Spleen (tissue), 11 donors: Measurements from ENCODE around the gene ZNF708. TPM values are rescaled to one million over a fixed set of nuclear protein-coding genes. Genes with fewer than 3 reads are reported as not detected.

Experiments
- DNase-seq: peaks from one replicate; pipeline ENCODE4 v3.0.0-alpha.2; 2020
- H3K27ac ChIP-seq, 8 donors: fragments of 200-600 bp; sonication (generic) in 7 of 8; 1 replicate in 4 of 8; 2 replicates in 4 of 8; pipeline versions ENCODE4 v1.5.0 to v1.8.0; 2016 to 2021; ENCODE audit warnings: inconsistent platforms in 4 of 8, mild to moderate bottlenecking in 4 of 8, moderate library complexity in 1 of 8
- H3K27me3 ChIP-seq, 7 donors: fragments of 200-600 bp; sonication (generic) in 6 of 7; replicated peaks in 1 of 7; 1 replicate in 4 of 7; 2 replicates in 3 of 7; pipeline versions ENCODE4 v1.5.0 to v1.8.0; 2016 to 2021; ENCODE audit warnings: inconsistent platforms in 3 of 7, mild to moderate bottlenecking in 1 of 7
- H3K36me3 ChIP-seq, 6 donors: fragments of 200-600 bp; sonication (generic) in 5 of 6; 1 replicate in 4 of 6; 2 replicates in 2 of 6; pipeline versions ENCODE4 v1.5.0 to v1.8.0; 2016 to 2021; ENCODE audit warnings: inconsistent platforms in 2 of 6
- H3K4me1 ChIP-seq, 6 donors: fragments of 200-600 bp; sonication (generic) in 5 of 6; 1 replicate in 3 of 6; 2 replicates in 3 of 6; pipeline versions ENCODE4 v1.5.0 to v1.8.0; 2016 to 2021; ENCODE audit warnings: inconsistent platforms in 3 of 6
- H3K4me3 ChIP-seq, 8 donors: fragments of 200-600 bp; sonication (generic) in 7 of 8; 1 replicate in 4 of 8; 2 replicates in 4 of 8; pipeline versions ENCODE4 v1.5.0 to v1.8.0; 2016 to 2021; ENCODE audit warnings: inconsistent platforms in 4 of 8, mild to moderate bottlenecking in 4 of 8, moderate library complexity in 2 of 8
- H3K9me3 ChIP-seq, 8 donors: fragments of 200-600 bp; sonication (generic) in 7 of 8; 1 replicate in 4 of 8; 2 replicates in 4 of 8; pipeline versions ENCODE4 v1.5.0 to v1.8.0; 2016 to 2021; ENCODE audit warnings: inconsistent platforms in 4 of 8
- CTCF ChIP-seq, 11 experiments: fragments of 200-600 bp in 7 of 11; fragments of 450-650 bp in 4 of 11; sonication (generic) in 4 of 11; IDR thresholded peaks in 8 of 11; conservative IDR thresholded peaks in 3 of 11; 1 replicate in 7 of 11; 2 replicates in 4 of 11; pipeline versions ENCODE4 v1.4.0 to v1.8.0; 2016 to 2021; ENCODE audit warnings: antibody characterized with exemption in 11 of 11, inconsistent platforms in 4 of 11, mild to moderate bottlenecking in 1 of 11
- POLR2A ChIP-seq, 3 donors: fragments of 450-650 bp; IDR thresholded peaks; one replicate each; pipeline ENCODE4 v1.5.1; 2017; ENCODE audit warnings: antibody characterized with exemption in 3 of 3, mild to moderate bottlenecking in 1 of 3
- POLR2AphosphoS5 ChIP-seq, 3 donors: sonication (generic); formaldehyde crosslinking; IDR thresholded peaks; one replicate each; pipeline ENCODE4 v1.5.1; 2017; ENCODE audit warnings: antibody characterized with exemption in 3 of 3
- WGBS, 5 donors: extraction: QIAGEN DNeasy Blood & Tissue Kit in 3 of 5; methylation state at CpG; one replicate each; pipeline versions ENCODE4 v1.1.5 to v1.1.7; 2013 to 2018; 5-methylcytosine and 5-hydroxymethylcytosine counted together
- intact Hi-C: fragments of 100-400 bp; cut with DNase I; formaldehyde crosslinking; loops from one replicate; pipeline ENCODE4 v1.15.0; 2023; ENCODE audit warnings: low total_unique reads
- polyA plus RNA-seq, 3 donors: library from polyadenylated mRNA; stranded (reverse); fragments of 200-250 nt; gene quantifications; one replicate each; pipeline ENCODE4 v1.2.1, GENCODE V29; 2013
- total RNA-seq, 7 donors: library from RNA; depleted of rRNA in 3 of 7; stranded (reverse); fragments of >200 nt in 3 of 7; fragmentation: NEBNext Ultra II Directional in 4 of 7; extraction: Animal tissue kit (Norgen Biotek cat#: 25700) in 4 of 7; gene quantifications; one replicate each; pipeline versions ENCODE4 v1.1.0 to v1.2.1, GENCODE V29; 2016 to 2021
- donor health status: healthy with polysubstance abuse.
- donor health status: DM: no; HTN: no; CAD: no; lungs with moderate emphysema.
- donor health status: DM: no; HTN: no; CAD: no.
- donor health status: Bipolar disorder and iron deficiency.
- donor health status: healthy.
- donor health status: DM: no; HTN: no; CAD: no.
- donor health status: DM: yes; HTN: yes; CAD: no.

Gene ZNF708
- total and polyA plus RNA-seq, 10 donors = 4.9 to 42.7 (median 21.5) TPM

DNA sequence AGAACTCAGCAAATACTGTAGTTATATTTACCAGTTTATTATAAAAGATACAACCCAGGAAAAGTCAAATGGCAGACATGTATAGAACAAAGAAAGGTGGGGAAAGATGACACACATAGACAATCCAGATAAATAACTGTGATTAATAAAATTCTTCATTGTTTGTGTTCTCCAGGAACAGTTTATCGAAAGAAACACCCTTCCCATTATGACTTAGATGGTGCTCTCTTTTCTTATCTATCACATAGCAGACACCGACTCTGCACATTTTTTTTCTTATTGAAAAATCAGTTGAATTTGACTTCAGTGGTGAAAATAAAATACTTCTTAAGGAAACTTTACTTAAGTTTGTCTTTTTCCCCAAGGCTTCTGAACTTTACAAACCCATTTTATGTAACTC, 6.2 kb downstream of the ZNF708 start:
- Histone ChIP-seq H3K9me3 (peaks cover 0 to 71% (median 21%) of the 10 kb centered on the region in 8 donors), H3K4me1 (peaks cover 8 to 42% (median 15%) of the 10 kb centered on the region in 6 donors), H3K4me3 (no peak overlapping the region), H3K36me3 (peaks cover 0 to 59% (median 19%) of the 10 kb centered on the region in 6 donors), H3K27me3 (no peaks in the 10 kb centered on the region), H3K27ac (no peak overlapping the region)
- no peak for DNase-seq
- intact Hi-C loops = no loop called here
- WGBS, 5 donors = 83 to 96% (median 94%) methylated on average over 2 of the region's 2 CpGs
- TF ChIP-seq CTCF (IDR thresholded peaks at IDR 0.05 in 8 of 11, conservative IDR thresholded peaks at IDR 0.05 in 3 of 11) (no peak), POLR2AphosphoS5 (IDR thresholded peaks at IDR 0.05) (no peak), POLR2A (IDR thresholded peaks at IDR 0.05) (no peak)

GRCh38 chr19:21322528-21322927, 6.7 kb downstream of the ZNF708 start:
- Histone ChIP-seq H3K27ac (no peak overlapping the region), H3K27me3 (no peaks in the 10 kb centered on the region), H3K9me3 (peaks cover 0 to 76% (median 24%) of the 10 kb centered on the region in 8 donors), H3K4me3 (no peak overlapping the region), H3K4me1 (peaks cover 3 to 37% (median 10%) of the 10 kb centered on the region in 6 donors), H3K36me3 (peaks cover 0 to 60% (median 19%) of the 10 kb centered on the region in 6 donors)
- WGBS, 5 donors = 92 to 95% (median 95%) methylated on average over 8 of the region's 8 CpGs
- TF ChIP-seq POLR2A (IDR thresholded peaks at IDR 0.05) (no peak), POLR2AphosphoS5 (IDR thresholded peaks at IDR 0.05) (no peak), CTCF (IDR thresholded peaks at IDR 0.05 in 8 of 11, conservative IDR thresholded peaks at IDR 0.05 in 3 of 11) (no peak)
- intact Hi-C loops = no loop called here
- DNase-seq = no peak

DNA sequence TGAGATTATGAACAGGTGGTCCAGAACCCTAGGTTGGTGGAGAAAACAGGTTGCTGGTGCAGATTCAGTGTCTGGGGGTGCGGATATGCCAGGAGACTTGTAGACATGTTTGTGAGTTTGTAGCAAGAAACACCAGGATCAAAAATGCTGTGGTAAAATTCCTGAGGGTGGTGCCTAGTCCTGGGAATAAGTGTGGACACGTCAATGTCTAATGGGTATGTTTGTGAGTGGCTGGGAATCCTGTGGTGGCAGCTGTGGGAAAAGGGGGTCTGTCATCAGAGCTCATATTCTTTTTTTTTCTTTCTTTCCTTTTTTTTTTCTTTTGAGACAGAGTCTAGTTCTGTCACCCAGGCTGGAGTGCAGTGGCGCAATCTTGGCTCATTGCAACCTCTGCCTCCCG, 7.2 kb downstream of the ZNF708 start:
- Histone ChIP-seq H3K4me3 (no peak overlapping the region), H3K27ac (no peak overlapping the region), H3K4me1 (peaks cover 1 to 32% (median 7%) of the 10 kb centered on the region in 6 donors), H3K9me3 (peaks cover 0 to 77% (median 26%) of the 10 kb centered on the region in 8 donors), H3K36me3 (peaks cover 0 to 61% (median 14%) of the 10 kb centered on the region in 6 donors), H3K27me3 (no peaks in the 10 kb centered on the region)
- no peak for DNase-seq
- 80 to 92% (median 92%) methylated on average over 4 of the region's 4 CpGs for WGBS, 5 donors
- intact Hi-C loops = no loop called here
- TF ChIP-seq POLR2A (IDR thresholded peaks at IDR 0.05) = no peak
- no peak for TF ChIP-seq CTCF (IDR thresholded peaks at IDR 0.05 in 8 of 11, conservative IDR thresholded peaks at IDR 0.05 in 3 of 11)
- TF ChIP-seq POLR2AphosphoS5 (IDR thresholded peaks at IDR 0.05) = no peak

DNA sequence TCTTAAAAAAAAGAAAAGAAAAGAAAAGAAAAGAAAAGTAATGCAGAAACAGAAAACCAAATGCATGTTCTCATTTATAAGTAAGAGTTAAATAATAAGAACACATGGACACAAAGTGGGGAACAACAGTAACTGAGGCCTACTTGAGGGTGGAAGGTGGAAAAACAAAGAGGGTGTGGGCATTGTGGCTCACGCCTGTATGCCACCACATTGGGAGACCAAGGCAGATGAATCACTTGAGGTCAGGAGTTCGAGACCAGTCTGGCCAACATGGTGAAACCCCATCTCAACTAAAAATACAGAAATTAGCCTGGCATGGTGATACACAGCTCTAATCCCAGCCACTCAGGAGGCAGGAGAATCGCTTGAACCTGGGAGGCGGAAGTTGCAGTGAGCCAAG, 8.1 kb downstream of the ZNF708 start:
- no peaks in the 10 kb centered on the region for H3K27me3 ChIP-seq
- WGBS, 5 donors = 71 to 94% (median 92%) methylated on average over 4 of the region's 4 CpGs
- intact Hi-C loops = no loop called here
- no peak for DNase-seq
- no peak overlapping the region for H3K27ac ChIP-seq
- H3K4me1 ChIP-seq = peaks cover 0 to 24% (median 6%) of the 10 kb centered on the region in 6 donors
- H3K9me3 ChIP-seq = peaks cover 0 to 74% (median 23%) of the 10 kb centered on the region in 8 donors
- TF ChIP-seq CTCF (IDR thresholded peaks at IDR 0.05 in 8 of 11, conservative IDR thresholded peaks at IDR 0.05 in 3 of 11) (no peak), POLR2A (IDR thresholded peaks at IDR 0.05) (no peak), POLR2AphosphoS5 (IDR thresholded peaks at IDR 0.05) (no peak)
- H3K36me3 ChIP-seq = peaks cover 0 to 61% (median 6%) of the 10 kb centered on the region in 6 donors
- H3K4me3 ChIP-seq = no peak overlapping the region
